Natural killer cell treated with Interleukin-12 subunit alpha and Interleukin-12 subunit beta and Interleukin-15 and Interleukin-18, amount 100 ng/mL, for 72 hours (primary cell): Measurements from ENCODE around the gene HJV. TPM values are rescaled to one million over a fixed set of nuclear protein-coding genes. Genes with fewer than 3 reads are reported as not detected.

Experiments used
- ATAC-seq, 2 donors: fragments of 150-1000 bp; cut with Tn5 transposase in 1 of 2; sonication (Bioruptor Pico), chemical (Tn5 transposase) in 1 of 2; 2 replicates each; pipeline ENCODE4 v1.10.0; 2021
- DNase-seq: peaks from one replicate; pipeline ENCODE4 v3.0.0; 2022; ENCODE audit warnings: low spot score
- H3K27ac Mint-ChIP-seq, 2 donors: 1 replicate in 1 of 2; 2 replicates in 1 of 2; pipeline ENCODE4 v1.8.0; 2022; ENCODE audit warnings: mixed read lengths in 2 of 2, mild to moderate bottlenecking in 1 of 2, moderate library complexity in 1 of 2
- H3K27me3 Mint-ChIP-seq, 2 donors: 1 replicate in 1 of 2; 2 replicates in 1 of 2; pipeline ENCODE4 v1.8.0; 2022; ENCODE audit warnings: mixed read lengths in 2 of 2
- H3K36me3 Mint-ChIP-seq: one replicate; pipeline ENCODE4 v1.8.0; 2022; ENCODE audit warnings: mixed read lengths
- H3K4me1 Mint-ChIP-seq, 2 donors: 1 replicate in 1 of 2; 2 replicates in 1 of 2; pipeline ENCODE4 v1.8.0; 2022; ENCODE audit warnings: low read depth in 2 of 2, mixed read lengths in 2 of 2, mild to moderate bottlenecking in 1 of 2
- H3K4me3 Mint-ChIP-seq: one replicate; pipeline ENCODE4 v1.8.0; 2022; ENCODE audit warnings: mixed read lengths
- H3K9me3 Mint-ChIP-seq: 2 replicates; pipeline ENCODE4 v1.8.0; 2022; ENCODE audit warnings: mixed read lengths
- total RNA-seq, 2 donors: library from RNA; stranded (reverse); gene quantifications; one replicate each; pipeline ENCODE4 v1.2.3, GENCODE V29; 2022

HJV gene
- total RNA-seq, 2 donors from 2014 or later, result not detected

GRCh38 chr1:145982010-145982723 lies 39.4 kb downstream of the HJV start:
- H3K27me3 Mint-ChIP-seq, result no peaks in the 10 kb centered on the region
- H3K9me3 Mint-ChIP-seq, result no peaks in the 10 kb centered on the region
- DNase-seq, result no peak
- no peak overlapping the region for H3K27ac Mint-ChIP-seq
- peaks cover 39 to 41% of the 10 kb centered on the region in 2 donors for H3K4me1 Mint-ChIP-seq
- H3K4me3 Mint-ChIP-seq, result peak overlapping the region; percentile 30
- no peaks in the 10 kb centered on the region for H3K36me3 Mint-ChIP-seq
- ATAC-seq, result no peak

- H3K36me3 Mint-ChIP-seq, result no peaks in the 10 kb centered on the region
- H3K27me3 Mint-ChIP-seq, result no peaks in the 10 kb centered on the region
- DNase-seq, result no peak
- H3K4me3 Mint-ChIP-seq, result peak overlapping the region; percentile 11
- H3K4me1 Mint-ChIP-seq, result peaks cover 31 to 34% of the 10 kb centered on the region in 2 donors
- no peak for ATAC-seq
- no peak overlapping the region for H3K27ac Mint-ChIP-seq
- H3K9me3 Mint-ChIP-seq, result no peaks in the 10 kb centered on the region
These were observed 41.0 kb downstream of the HJV start for GRCh38 chr1:145980457-145980994.

- H3K27me3 Mint-ChIP-seq, result no peaks in the 10 kb centered on the region
- peaks cover 25 to 33% of the 10 kb centered on the region in 2 donors for H3K4me1 Mint-ChIP-seq
- H3K4me3 Mint-ChIP-seq, result no peak overlapping the region
- no peaks in the 10 kb centered on the region for H3K36me3 Mint-ChIP-seq
- no peak overlapping the region for H3K27ac Mint-ChIP-seq
- peak; percentile 59 to 69 for ATAC-seq
- H3K9me3 Mint-ChIP-seq, result no peaks in the 10 kb centered on the region
- no peak for DNase-seq
These were observed 41.6 kb downstream of the HJV start for GRCh38 chr1:145979746-145980456.

- DNase-seq (peak; percentile 93), ATAC-seq (peak; percentile 93)
- Mint-ChIP-seq H3K27ac (no peak overlapping the region), H3K4me1 (peaks cover 20 to 32% of the 10 kb centered on the region in 2 donors), H3K9me3 (no peaks in the 10 kb centered on the region), H3K4me3 (no peak overlapping the region), H3K27me3 (no peaks in the 10 kb centered on the region), H3K36me3 (no peaks in the 10 kb centered on the region)
These were observed 42.4 kb downstream of the HJV start for GRCh38 chr1:145978854-145979745.

GRCh38 chr1:145978471-145978853 lies 43.1 kb downstream of the HJV start:
- Mint-ChIP-seq H3K9me3 (no peaks in the 10 kb centered on the region), H3K4me1 (peaks cover 18 to 26% of the 10 kb centered on the region in 2 donors), H3K36me3 (no peaks in the 10 kb centered on the region), H3K27ac (no peak overlapping the region), H3K27me3 (no peaks in the 10 kb centered on the region), H3K4me3 (no peak overlapping the region)
- no peak for DNase-seq
- ATAC-seq, result no peak

GRCh38 chr1:145977486-145978470 lies 43.8 kb downstream of the HJV start:
- H3K9me3 Mint-ChIP-seq, result no peaks in the 10 kb centered on the region
- peak; percentile 40 to 46 for ATAC-seq

GRCh38 chr1:145977016-145977415 lies 44.5 kb downstream of the HJV start:
- no peaks in the 10 kb centered on the region for H3K9me3 Mint-ChIP-seq
- H3K27me3 Mint-ChIP-seq, result no peaks in the 10 kb centered on the region
- no peak overlapping the region for H3K27ac Mint-ChIP-seq
- H3K4me3 Mint-ChIP-seq, result no peak overlapping the region
- no peak for DNase-seq
- ATAC-seq, result no peak
- peaks cover 9 to 16% of the 10 kb centered on the region in 2 donors for H3K4me1 Mint-ChIP-seq
- no peaks in the 10 kb centered on the region for H3K36me3 Mint-ChIP-seq

More at GRCh38 chr1:145977486-145978470, 43.8 kb downstream of the HJV start:
- Mint-ChIP-seq H3K36me3 (no peaks in the 10 kb centered on the region), H3K4me1 (peaks cover 15 to 19% of the 10 kb centered on the region in 2 donors), H3K27ac (no peak overlapping the region), H3K27me3 (no peaks in the 10 kb centered on the region), H3K4me3 (no peak overlapping the region)
- DNase-seq, result peak; percentile 77

GRCh38 chr1:145975216-145975615 lies 46.3 kb downstream of the HJV start:
- no peaks in the 10 kb centered on the region for H3K9me3 Mint-ChIP-seq
- no peak for ATAC-seq
- peak overlapping the region; percentile 56 to 73 for H3K27ac Mint-ChIP-seq
- no peak overlapping the region for H3K4me3 Mint-ChIP-seq
- H3K27me3 Mint-ChIP-seq, result no peaks in the 10 kb centered on the region
- DNase-seq, result no peak
- H3K4me1 Mint-ChIP-seq, result peaks cover 3 to 13% of the 10 kb centered on the region in 2 donors
- H3K36me3 Mint-ChIP-seq, result no peaks in the 10 kb centered on the region

- peaks cover 5 to 13% of the 10 kb centered on the region in 2 donors for H3K4me1 Mint-ChIP-seq
- ATAC-seq (no peak), DNase-seq (no peak)
- H3K9me3 Mint-ChIP-seq, result no peaks in the 10 kb centered on the region
- H3K36me3 Mint-ChIP-seq, result no peaks in the 10 kb centered on the region
- H3K27ac Mint-ChIP-seq, result peak overlapping the region; percentile 56 to 73
- H3K4me3 Mint-ChIP-seq, result no peak overlapping the region
- no peaks in the 10 kb centered on the region for H3K27me3 Mint-ChIP-seq
These were observed 46.8 kb downstream of the HJV start for GRCh38 chr1:145974721-145975120.

GRCh38 chr1:145972580-145972979 lies 49.0 kb downstream of the HJV start:
- Mint-ChIP-seq H3K27ac (peak overlapping the region in 1 of 2 donors; percentile 16), H3K9me3 (no peaks in the 10 kb centered on the region), H3K27me3 (no peaks in the 10 kb centered on the region), H3K4me1 (peaks cover 6 to 13% of the 10 kb centered on the region in 2 donors), H3K36me3 (peaks cover 4% of the 10 kb centered on the region), H3K4me3 (no peak overlapping the region)
- no peak for ATAC-seq
- DNase-seq, result no peak
